ENCODE data around the gene HSPB8. TPM values are rescaled to one million over a fixed set of nuclear protein-coding genes. Genes with fewer than 3 reads are reported as not detected.

HSPB8 gene
- total RNA-seq, 1 donor from 2014 or later, result 54.6 TPM

DNA sequence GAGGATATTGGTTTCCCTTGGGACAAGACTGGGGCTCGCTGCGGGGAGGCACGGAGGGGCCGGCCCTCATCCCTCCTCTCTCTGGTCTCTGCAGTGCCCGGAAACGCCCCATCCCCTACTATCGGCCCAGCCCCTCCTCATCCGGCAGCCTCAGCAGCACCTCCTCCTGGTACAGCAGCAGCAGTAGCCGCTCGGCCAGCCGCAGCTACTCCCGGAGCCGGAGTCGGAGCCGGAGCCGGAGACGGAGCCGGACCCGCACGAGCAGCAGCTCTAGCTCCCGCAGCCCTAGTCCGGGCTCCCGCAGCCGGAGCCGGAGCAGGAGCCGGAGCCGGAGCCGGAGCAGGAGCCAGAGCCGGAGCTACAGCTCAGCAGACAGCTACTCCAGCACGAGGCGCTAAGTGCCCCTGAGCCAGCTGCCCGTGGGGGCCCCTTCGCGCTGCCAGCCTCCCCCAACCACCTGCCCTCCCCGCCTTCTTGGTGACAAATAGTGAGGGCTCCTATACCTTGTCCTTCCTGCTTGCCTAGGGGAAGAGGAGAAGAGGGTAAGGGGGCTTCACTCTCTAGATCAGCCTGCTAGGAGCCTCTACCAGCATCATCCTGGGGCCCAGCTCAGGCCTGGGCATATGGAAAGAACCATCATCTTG lies 22.2 kb upstream of the HSPB8 start:
- TF ChIP-seq CTCF (IDR thresholded peaks at IDR 0.05; ENCODE audit: insufficient read depth, low read depth, low read length), result no peak
- no peak for TF ChIP-seq EZH2 (IDR thresholded peaks at IDR 0.05; ENCODE audit: insufficient read depth, low read length)
- H3K4me1 ChIP-seq (ENCODE audit: insufficient read depth, low read length), result no peaks in the 10 kb centered on the region
- no peaks in the 10 kb centered on the region for H3K36me3 Mint-ChIP-seq (ENCODE audit: low read depth, unreplicated experiment)
- no peak overlapping the region for H3K4me3 Mint-ChIP-seq (ENCODE audit: unreplicated experiment)
- H3K27me3 Mint-ChIP-seq (ENCODE audit: low read depth, unreplicated experiment), result peaks cover 15% of the 10 kb centered on the region
- no peak overlapping the region for H3K27ac ChIP-seq (ENCODE audit: low read depth, low read length)
- no peak overlapping the region for H3K9ac ChIP-seq (ENCODE audit: low read length)
- H3K79me2 ChIP-seq (ENCODE audit: insufficient read depth, low read length), result no peaks in the 10 kb centered on the region
- H3K27me3 ChIP-seq (ENCODE audit: insufficient read depth, low read length), result no peaks in the 10 kb centered on the region
- no peak for FAIRE-seq
- no peak overlapping the region for H2AFZ ChIP-seq (ENCODE audit: low read depth, low read length)
- no peak overlapping the region for H3K27ac Mint-ChIP-seq (ENCODE audit: unreplicated experiment)
- no peaks in the 10 kb centered on the region for H3K36me3 ChIP-seq (ENCODE audit: insufficient read depth, low read length)
- H3K4me2 ChIP-seq (ENCODE audit: low read length), result no peak overlapping the region
- H4K20me1 ChIP-seq (ENCODE audit: insufficient read depth, low read length), result no peaks in the 10 kb centered on the region
- H3K9me3 ChIP-seq (ENCODE audit: insufficient read depth, low read depth, low read length), result no peaks in the 10 kb centered on the region
- no peak for DNase-seq (ENCODE audit: low read depth)
- no peak overlapping the region for H3K4me3 ChIP-seq (ENCODE audit: insufficient read depth, low read depth, low read length)
- H3K9me3 Mint-ChIP-seq (ENCODE audit: unreplicated experiment), result peaks cover 2% of the 10 kb centered on the region
- peaks cover 5% of the 10 kb centered on the region for H3K4me1 Mint-ChIP-seq (ENCODE audit: low read depth, unreplicated experiment)

DNA sequence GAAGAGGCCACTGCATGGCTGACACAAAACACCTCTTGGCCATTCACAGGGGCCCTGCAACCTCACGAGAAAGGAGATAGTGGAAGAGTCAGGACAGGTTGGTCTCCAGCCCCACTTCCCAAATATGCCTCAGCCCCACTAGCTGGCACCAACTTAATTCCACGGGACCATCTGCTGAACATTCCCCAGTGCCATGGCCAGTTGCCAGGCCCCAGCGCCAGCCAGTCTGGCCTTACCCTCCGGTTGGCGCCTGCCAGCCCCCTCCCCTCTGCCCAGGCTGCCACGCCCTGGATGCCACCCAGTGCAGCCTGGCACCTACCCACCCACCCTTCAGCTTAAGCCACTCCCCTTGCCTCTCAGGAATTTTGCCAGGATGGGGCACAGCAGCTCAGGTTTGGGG lies 21.2 kb upstream of the HSPB8 start:
- no peak for DNase-seq (ENCODE audit: low read depth)
- H3K4me2 ChIP-seq (ENCODE audit: low read length), result no peak overlapping the region
- Mint-ChIP-seq H3K4me1 (ENCODE audit: low read depth, unreplicated experiment) (peaks cover 5% of the 10 kb centered on the region), H3K27me3 (ENCODE audit: low read depth, unreplicated experiment) (peaks cover 16% of the 10 kb centered on the region), H3K9me3 (ENCODE audit: unreplicated experiment) (no peaks in the 10 kb centered on the region), H3K27ac (ENCODE audit: unreplicated experiment) (no peak overlapping the region), H3K4me3 (ENCODE audit: unreplicated experiment) (no peak overlapping the region), H3K36me3 (ENCODE audit: low read depth, unreplicated experiment) (no peaks in the 10 kb centered on the region)
- no peak overlapping the region for H3K4me3 ChIP-seq (ENCODE audit: insufficient read depth, low read depth, low read length)
- no peaks in the 10 kb centered on the region for H3K27me3 ChIP-seq (ENCODE audit: insufficient read depth, low read length)
- no peak for TF ChIP-seq CTCF (IDR thresholded peaks at IDR 0.05; ENCODE audit: insufficient read depth, low read depth, low read length)
- TF ChIP-seq EZH2 (IDR thresholded peaks at IDR 0.05; ENCODE audit: insufficient read depth, low read length), result no peak
- no peak overlapping the region for H2AFZ ChIP-seq (ENCODE audit: low read depth, low read length)
- no peaks in the 10 kb centered on the region for H3K36me3 ChIP-seq (ENCODE audit: insufficient read depth, low read length)
- no peaks in the 10 kb centered on the region for H4K20me1 ChIP-seq (ENCODE audit: insufficient read depth, low read length)
- FAIRE-seq, result no peak
- no peaks in the 10 kb centered on the region for H3K9me3 ChIP-seq (ENCODE audit: insufficient read depth, low read depth, low read length)
- H3K9ac ChIP-seq (ENCODE audit: low read length), result no peak overlapping the region
- H3K4me1 ChIP-seq (ENCODE audit: insufficient read depth, low read length), result no peaks in the 10 kb centered on the region
- no peak overlapping the region for H3K27ac ChIP-seq (ENCODE audit: low read depth, low read length)
- H3K79me2 ChIP-seq (ENCODE audit: insufficient read depth, low read length), result no peaks in the 10 kb centered on the region

GRCh38 chr12:119157978-119158377 lies 20.8 kb upstream of the HSPB8 start:
- H3K4me2 ChIP-seq (ENCODE audit: low read length), result no peak overlapping the region

More at GRCh38 chr12:119157978-119158377, 20.8 kb upstream of the HSPB8 start:
- Mint-ChIP-seq H3K9me3 (ENCODE audit: unreplicated experiment) (no peaks in the 10 kb centered on the region), H3K4me3 (ENCODE audit: unreplicated experiment) (no peak overlapping the region), H3K4me1 (ENCODE audit: low read depth, unreplicated experiment) (peaks cover 5% of the 10 kb centered on the region), H3K27ac (ENCODE audit: unreplicated experiment) (no peak overlapping the region), H3K36me3 (ENCODE audit: low read depth, unreplicated experiment) (no peaks in the 10 kb centered on the region), H3K27me3 (ENCODE audit: low read depth, unreplicated experiment) (peaks cover 20% of the 10 kb centered on the region)
- H3K4me3 ChIP-seq (ENCODE audit: insufficient read depth, low read depth, low read length), result no peak overlapping the region
- no peak for DNase-seq (ENCODE audit: low read depth)
- no peak for FAIRE-seq
- H3K27me3 ChIP-seq (ENCODE audit: insufficient read depth, low read length), result no peaks in the 10 kb centered on the region
- no peak overlapping the region for H2AFZ ChIP-seq (ENCODE audit: low read depth, low read length)
- H4K20me1 ChIP-seq (ENCODE audit: insufficient read depth, low read length), result no peaks in the 10 kb centered on the region
- H3K27ac ChIP-seq (ENCODE audit: low read depth, low read length), result no peak overlapping the region
- H3K9ac ChIP-seq (ENCODE audit: low read length), result no peak overlapping the region
- TF ChIP-seq CTCF (IDR thresholded peaks at IDR 0.05; ENCODE audit: insufficient read depth, low read depth, low read length) (no peak), EZH2 (IDR thresholded peaks at IDR 0.05; ENCODE audit: insufficient read depth, low read length) (no peak)
- H3K36me3 ChIP-seq (ENCODE audit: insufficient read depth, low read length), result no peaks in the 10 kb centered on the region
- no peaks in the 10 kb centered on the region for H3K4me1 ChIP-seq (ENCODE audit: insufficient read depth, low read length)
- H3K79me2 ChIP-seq (ENCODE audit: insufficient read depth, low read length), result no peaks in the 10 kb centered on the region
- no peaks in the 10 kb centered on the region for H3K9me3 ChIP-seq (ENCODE audit: insufficient read depth, low read depth, low read length)
